OCI-LY7 (cell line): ENCODE data around the gene SLC44A5. TPM values are rescaled to one million over a fixed set of nuclear protein-coding genes. Genes with fewer than 3 reads are reported as not detected.
"Not testable (repeated sequence)": the region's sequence is repeated elsewhere in the genome, so short reads cannot be mapped to it uniquely, and the experiment has no call there.

Experiments
- BruUV-seq: library from RNA; stranded (reverse); fragments of 400-500 nt; replicated peaks from 2 replicates; lab custom pipeline; 2021; lab: Mats Ljungman, UMichigan
- CTCF ChIA-PET: fragments of 300-600 bp; sonication (Branson Sonifier 250); formaldehyde crosslinking; loops from one replicate; lab custom pipeline; 2022; ENCODE audit warnings: antibody characterized with exemption; ENCODE audit not compliant: unreplicated experiment; lab: Charles Lee
- POLR2A ChIA-PET: fragments of 300-600 bp; sonication (Branson Sonifier 250); formaldehyde crosslinking; loops from one replicate; lab custom pipeline; 2022; ENCODE audit warnings: antibody characterized with exemption; lab: Charles Lee
- DNase-seq: peaks from one replicate; pipeline ENCODE4 v3.0.0-alpha.2; 2015; ENCODE audit warnings: low spot score
- H2AFZ ChIP-seq: fragments of 200-600 bp; sonication (generic), shearing (Covaris generic); 2 replicates; pipeline ENCODE4 v1.6.1; 2014; ENCODE audit warnings: mild to moderate bottlenecking, antibody characterized with exemption, low read length, moderate library complexity
- H3K27ac ChIP-seq: fragments of 200-600 bp; sonication (generic); 2 replicates; pipeline ENCODE4 v1.5.1; 2014; ENCODE audit warnings: mixed run types, low read depth, mild to moderate bottlenecking, moderate library complexity, low read length, inconsistent platforms; ENCODE audit not compliant: poor library complexity, severe bottlenecking
- H3K36me3 ChIP-seq: fragments of 200-600 bp; sonication (generic); 2 replicates; pipeline ENCODE4 v1.6.1; 2014; ENCODE audit warnings: mild to moderate bottlenecking, antibody characterized with exemption, low read length, moderate library complexity, mixed read lengths; ENCODE audit not compliant: insufficient read depth
- H3K4me1 ChIP-seq: fragments of 200-600 bp; sonication (generic); 2 replicates; pipeline ENCODE4 v1.5.1; 2014; ENCODE audit warnings: mild to moderate bottlenecking, low read length; ENCODE audit not compliant: insufficient read depth, poor library complexity, severe bottlenecking
- H3K4me2 ChIP-seq: fragments of 200-600 bp; sonication (generic); 2 replicates; pipeline ENCODE4 v1.6.1; 2014; ENCODE audit warnings: mild to moderate bottlenecking, low read length
- H3K4me3 ChIP-seq: fragments of 200-600 bp; sonication (generic); 2 replicates; pipeline ENCODE4 v1.5.1; 2014; ENCODE audit warnings: mild to moderate bottlenecking, low read depth, low read length; ENCODE audit not compliant: poor library complexity, severe bottlenecking
- H3K79me2 ChIP-seq: fragments of 200-600 bp; sonication (generic); 2 replicates; pipeline ENCODE4 v1.6.1; 2016; ENCODE audit warnings: low read depth, mild to moderate bottlenecking, low read length, moderate library complexity, mixed read lengths; ENCODE audit not compliant: insufficient read depth
- H3K9me2 ChIP-seq: fragments of 200-600 bp; sonication (generic); 2 replicates; pipeline ENCODE4 v1.6.1; 2016; ENCODE audit warnings: mild to moderate bottlenecking, low read length, mixed read lengths; ENCODE audit not compliant: insufficient read depth
- H3K9me3 ChIP-seq: fragments of 200-600 bp; sonication (generic); 2 replicates; pipeline ENCODE4 v1.6.1; 2014; ENCODE audit warnings: mild to moderate bottlenecking, mixed run types, low read length, mixed read lengths
- H4K20me1 ChIP-seq: fragments of 200-600 bp; sonication (generic); 2 replicates; pipeline ENCODE4 v1.6.1; 2014; ENCODE audit warnings: mild to moderate bottlenecking, antibody characterized with exemption, low read length, moderate library complexity, mixed read lengths; ENCODE audit not compliant: insufficient read depth
- EZH2phosphoT487 ChIP-seq: fragments of 200-600 bp; sonication (generic); IDR thresholded peaks from 2 replicates; pipeline ENCODE4 v1.6.1; 2018; ENCODE audit warnings: low read depth, borderline replicate concordance, mild to moderate bottlenecking, mixed run types, antibody characterized with exemption, low read length, moderate library complexity, mixed read lengths
- intact Hi-C: fragments of 100-400 bp; cut with micrococcal nuclease; formaldehyde crosslinking; loops from one replicate; pipeline ENCODE4 v1.10.0; 2022; ENCODE audit not compliant: unreplicated experiment
- total RNA-seq, 2 experiments: library from RNA; depleted of rRNA in 1 of 2; stranded (reverse); fragments of >200 nt in 1 of 2; shearing (Covaris generic) in 1 of 2; gene quantifications; 2 replicates each; pipeline ENCODE4 v1.2.3, GENCODE V29; 2014 to 2022
- TF ChIP-seq, protein P1 (sequence below): fragments of 200-600 bp; sonication (generic); conservative IDR thresholded peaks from 2 replicates; pipeline ENCODE4 v1.5.1; 2014; ENCODE audit warnings: mild to moderate bottlenecking, antibody characterized with exemption, low read length, moderate library complexity, mixed read lengths

Gene SLC44A5
- total RNA-seq, 2 experiments from 2014 or later, result not detected

DNA sequence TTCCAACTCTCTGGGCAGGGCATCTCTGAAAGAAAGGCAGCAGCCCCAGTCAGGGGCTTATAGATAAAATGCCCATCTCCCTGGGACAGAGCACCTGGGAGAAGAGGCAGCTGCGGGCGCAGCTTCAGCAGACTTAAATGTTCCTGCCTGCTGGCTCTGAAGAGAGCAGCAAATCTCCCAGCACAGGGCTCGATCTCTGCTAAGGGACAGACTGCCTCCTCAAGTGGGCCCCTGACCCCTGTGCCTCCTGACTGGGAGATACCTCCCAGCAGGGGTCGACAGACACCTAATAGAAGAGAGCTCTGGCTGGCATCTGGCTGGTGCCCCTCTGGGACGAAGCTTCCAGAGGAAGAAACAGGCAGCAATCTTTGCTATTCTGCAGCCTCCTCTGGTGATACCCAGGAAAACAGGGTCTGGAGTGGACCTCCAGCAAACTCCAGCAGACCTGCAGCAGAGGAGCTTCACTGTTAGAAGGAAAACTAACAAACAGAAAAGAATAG is 207.7 kb downstream of the SLC44A5 start:
- H3K4me2 ChIP-seq, result not testable (repeated sequence)

GRCh38 chr1:75400716-75401115 is 210.2 kb downstream of the SLC44A5 start:
- CTCF ChIA-PET, result no interaction called here
- Histone ChIP-seq H3K9me2 (no peaks in the 10 kb centered on the region), H4K20me1 (no peaks in the 10 kb centered on the region), H2AFZ (no peak overlapping the region), H3K9me3 (no peaks in the 10 kb centered on the region), H3K4me3 (no peak overlapping the region), H3K27ac (no peak overlapping the region), H3K79me2 (no peaks in the 10 kb centered on the region), H3K4me1 (no peaks in the 10 kb centered on the region), H3K4me2 (no peak overlapping the region), H3K36me3 (no peaks in the 10 kb centered on the region)
- no peak for DNase-seq
- no TSS peak for BruUV-seq
- TF ChIP-seq EZH2phosphoT487, result no peak
- TF ChIP-seq, protein P1, sequence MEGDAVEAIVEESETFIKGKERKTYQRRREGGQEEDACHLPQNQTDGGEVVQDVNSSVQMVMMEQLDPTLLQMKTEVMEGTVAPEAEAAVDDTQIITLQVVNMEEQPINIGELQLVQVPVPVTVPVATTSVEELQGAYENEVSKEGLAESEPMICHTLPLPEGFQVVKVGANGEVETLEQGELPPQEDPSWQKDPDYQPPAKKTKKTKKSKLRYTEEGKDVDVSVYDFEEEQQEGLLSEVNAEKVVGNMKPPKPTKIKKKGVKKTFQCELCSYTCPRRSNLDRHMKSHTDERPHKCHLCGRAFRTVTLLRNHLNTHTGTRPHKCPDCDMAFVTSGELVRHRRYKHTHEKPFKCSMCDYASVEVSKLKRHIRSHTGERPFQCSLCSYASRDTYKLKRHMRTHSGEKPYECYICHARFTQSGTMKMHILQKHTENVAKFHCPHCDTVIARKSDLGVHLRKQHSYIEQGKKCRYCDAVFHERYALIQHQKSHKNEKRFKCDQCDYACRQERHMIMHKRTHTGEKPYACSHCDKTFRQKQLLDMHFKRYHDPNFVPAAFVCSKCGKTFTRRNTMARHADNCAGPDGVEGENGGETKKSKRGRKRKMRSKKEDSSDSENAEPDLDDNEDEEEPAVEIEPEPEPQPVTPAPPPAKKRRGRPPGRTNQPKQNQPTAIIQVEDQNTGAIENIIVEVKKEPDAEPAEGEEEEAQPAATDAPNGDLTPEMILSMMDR, result no peak
- intact Hi-C loops, result no loop called here
- POLR2A ChIA-PET, result interaction anchor here (0.5 kb wide), 1 partner anchor 54 kb away, joined by 3 read pairs; no protein-coding TSS in a partner anchor

More for the DNA sequence above, 207.7 kb downstream of the SLC44A5 start:
- H3K79me2 ChIP-seq, H2AFZ ChIP-seq, CTCF ChIA-PET, POLR2A ChIA-PET, H4K20me1 ChIP-seq, H3K4me1 ChIP-seq, H3K4me3 ChIP-seq, H3K36me3 ChIP-seq, intact Hi-C loops, DNase-seq, H3K9me2 ChIP-seq, H3K27ac ChIP-seq, BruUV-seq, H3K9me3 ChIP-seq: not testable (repeated sequence)

DNA sequence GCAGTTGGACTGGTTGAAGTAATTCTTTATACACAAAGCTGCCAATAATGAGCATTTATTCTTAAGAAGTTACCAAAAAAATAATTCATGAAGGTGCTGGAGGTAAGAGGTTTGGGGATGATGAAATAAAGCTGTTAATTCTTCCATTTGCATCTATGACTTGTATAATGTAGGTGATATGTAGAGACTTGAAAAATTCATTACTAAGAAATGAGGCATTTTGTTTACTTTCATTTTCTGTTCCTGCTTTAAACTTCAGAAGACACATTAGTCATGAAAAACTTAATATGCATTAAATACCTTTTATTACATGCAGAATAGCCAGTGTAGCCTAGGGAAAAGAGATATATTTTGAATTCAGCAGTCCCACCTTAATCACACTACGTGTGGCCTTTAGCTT is 214.2 kb downstream of the SLC44A5 start:
- no peaks in the 10 kb centered on the region for H3K9me3 ChIP-seq
- no peak overlapping the region for H3K27ac ChIP-seq
- H3K4me1 ChIP-seq, result no peaks in the 10 kb centered on the region
- H3K9me2 ChIP-seq, result no peaks in the 10 kb centered on the region
- TF ChIP-seq EZH2phosphoT487, result no peak
- TF ChIP-seq, protein P1, result no peak
- no peak overlapping the region for H2AFZ ChIP-seq
- no peaks in the 10 kb centered on the region for H3K36me3 ChIP-seq
- no peak for DNase-seq
- no peaks in the 10 kb centered on the region for H3K79me2 ChIP-seq
- POLR2A ChIA-PET, result interaction anchor here (0.5 to 0.7 kb wide), 3 partner anchors 7 to 588 kb away, joined by 3 read pairs; no protein-coding TSS in a partner anchor
- H3K4me2 ChIP-seq, result no peak overlapping the region
- no TSS peak for BruUV-seq
- CTCF ChIA-PET, result no interaction called here
- no peaks in the 10 kb centered on the region for H4K20me1 ChIP-seq
- H3K4me3 ChIP-seq, result no peak overlapping the region
- intact Hi-C loops, result no loop called here
